HG02938 (cell line): ENCODE results near the gene SLC35E2B.
"Not testable (repeated sequence)": the region's sequence is repeated elsewhere in the genome, so short reads cannot be mapped to it uniquely, and the experiment has no call there.

Experiments
- ATAC-seq: cut with Tn5 transposase; IDR thresholded peaks from one replicate; pipeline ENCODE4 v1.9.1; 2021; ENCODE audit warnings: mild to moderate bottlenecking, moderate library complexity; ENCODE audit not compliant: unreplicated experiment

Gene SLC35E2B

DNA sequence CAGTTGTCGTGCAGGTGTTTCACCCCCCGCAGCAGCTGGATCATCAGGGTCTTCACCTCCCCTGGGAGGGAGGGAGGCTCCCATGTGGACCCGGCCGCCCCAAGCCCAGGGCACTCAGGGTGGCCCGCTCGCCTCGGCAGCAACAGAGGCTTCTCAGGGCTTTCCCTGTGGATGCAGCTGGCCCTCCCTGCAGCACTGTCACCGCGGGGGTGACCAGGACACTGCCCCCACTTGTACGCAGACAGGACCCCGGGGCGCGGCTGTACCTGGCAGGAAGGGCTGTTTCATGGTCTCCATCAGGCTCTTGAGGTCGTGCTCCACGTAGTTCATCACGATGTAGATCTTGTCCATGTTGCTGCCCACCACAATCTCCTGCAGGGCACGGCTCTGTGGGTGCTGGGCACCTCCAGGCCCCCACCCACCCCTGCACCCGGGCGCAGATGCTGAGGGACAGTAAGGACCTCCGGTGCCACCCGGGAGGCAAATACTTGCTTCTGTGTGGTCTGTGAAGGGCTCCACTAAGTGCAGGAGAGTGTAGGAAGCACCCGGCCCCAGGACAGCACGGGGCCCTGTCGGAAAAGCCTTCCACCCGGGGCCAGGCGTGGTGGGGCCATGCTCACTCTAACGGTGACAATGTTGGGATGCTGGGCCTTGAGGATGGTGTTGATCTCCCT lies 11.8 kb upstream of the SLC35E2B start:
- not testable (repeated sequence) for ATAC-seq

DNA sequence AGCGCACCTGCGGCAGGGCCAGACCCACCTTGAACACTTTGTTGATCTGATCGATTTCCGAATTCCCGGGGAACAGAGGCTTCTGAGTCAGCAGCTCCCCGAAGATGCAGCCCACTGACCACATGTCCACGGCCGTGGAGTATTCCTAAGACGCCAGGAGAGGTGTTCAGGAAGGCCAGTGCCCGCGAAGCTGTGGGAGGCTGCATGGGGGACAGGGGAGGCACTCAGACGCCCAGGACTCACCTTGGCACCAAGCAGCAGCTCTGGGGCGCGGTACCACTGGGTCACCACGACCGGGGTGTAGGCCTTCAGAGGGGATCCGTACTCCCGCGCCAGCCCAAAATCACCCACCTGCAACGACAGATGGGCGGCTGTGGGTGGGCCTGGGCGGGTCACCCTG lies 11.2 kb upstream of the SLC35E2B start:
- ATAC-seq, result no peak

DNA sequence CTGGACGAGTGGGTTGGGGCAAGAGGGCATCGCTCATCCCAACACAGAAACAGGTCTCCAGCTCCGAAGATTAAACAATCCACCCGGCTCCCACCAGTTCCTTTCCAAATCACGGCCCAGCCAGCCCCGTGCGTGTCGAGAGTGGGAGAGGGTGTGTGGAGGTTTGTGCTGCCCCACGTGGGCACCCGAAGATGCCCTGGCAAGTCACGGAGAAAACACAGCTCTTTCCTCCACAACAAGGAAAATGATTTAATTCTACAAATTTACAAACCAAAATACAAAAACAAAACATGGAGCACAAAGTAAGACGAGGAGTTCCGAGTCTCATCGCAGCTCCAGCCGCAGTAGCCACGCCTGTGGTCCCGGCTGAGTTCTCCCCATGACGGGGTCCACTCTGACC lies 9.9 kb upstream of the SLC35E2B start:
- not testable (repeated sequence) for ATAC-seq

DNA sequence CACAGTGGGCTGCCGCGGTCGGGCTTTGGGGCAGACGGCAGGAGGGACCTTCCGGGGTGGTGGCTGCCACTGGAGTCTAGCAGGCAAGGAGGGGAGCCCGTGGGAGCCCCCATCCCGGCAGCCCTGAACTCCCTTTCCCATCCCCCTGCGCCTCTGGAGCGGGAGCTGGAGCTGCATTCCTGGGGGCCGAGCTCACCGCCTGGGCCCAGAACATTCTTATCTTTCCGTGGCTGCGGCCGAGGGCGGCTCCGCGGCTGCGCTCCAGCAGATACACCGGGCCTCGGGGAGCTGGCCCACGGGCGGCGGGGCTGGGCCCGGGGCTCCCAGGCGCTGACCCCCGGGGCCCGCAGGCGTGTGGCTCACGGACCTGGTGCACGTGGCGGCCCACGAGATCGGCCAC lies 8.0 kb upstream of the SLC35E2B start:
- ATAC-seq, result not testable (repeated sequence)

DNA sequence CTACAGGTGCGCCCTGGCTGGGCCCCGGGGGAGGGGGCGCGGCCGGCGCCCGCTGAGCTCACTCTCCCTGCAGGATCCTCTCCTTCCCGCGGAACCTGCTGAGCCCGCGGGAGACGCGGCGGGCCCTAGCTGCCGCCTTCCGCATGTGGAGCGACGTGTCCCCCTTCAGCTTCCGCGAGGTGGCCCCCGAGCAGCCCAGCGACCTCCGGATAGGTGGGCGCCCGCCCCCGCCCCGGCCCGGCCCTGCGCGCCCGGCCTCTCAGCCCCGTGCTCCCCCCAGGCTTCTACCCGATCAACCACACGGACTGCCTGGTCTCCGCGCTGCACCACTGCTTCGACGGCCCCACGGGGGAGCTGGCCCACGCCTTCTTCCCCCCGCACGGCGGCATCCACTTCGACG lies 7.5 kb upstream of the SLC35E2B start:
- not testable (repeated sequence) for ATAC-seq

DNA sequence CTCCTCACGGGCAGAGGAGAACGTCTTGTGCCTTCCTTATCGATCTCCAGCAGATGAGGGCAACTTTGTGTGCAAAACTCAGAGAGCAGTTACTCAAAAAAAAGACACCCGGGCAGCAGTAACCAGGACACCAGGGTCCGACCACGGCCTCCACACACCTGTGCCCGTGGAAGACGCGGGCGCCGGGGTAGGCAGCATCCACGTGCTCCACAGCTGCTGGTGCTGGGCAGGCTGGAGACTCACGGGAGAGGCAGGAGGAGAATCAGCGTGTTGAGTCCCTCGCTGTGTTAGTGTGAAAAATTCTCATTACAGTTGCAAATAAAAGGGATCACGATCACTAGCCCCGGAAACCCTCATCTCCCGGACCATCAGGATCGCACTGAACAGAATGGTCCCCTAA lies 6.5 kb upstream of the SLC35E2B start:
- not testable (repeated sequence) for ATAC-seq

DNA sequence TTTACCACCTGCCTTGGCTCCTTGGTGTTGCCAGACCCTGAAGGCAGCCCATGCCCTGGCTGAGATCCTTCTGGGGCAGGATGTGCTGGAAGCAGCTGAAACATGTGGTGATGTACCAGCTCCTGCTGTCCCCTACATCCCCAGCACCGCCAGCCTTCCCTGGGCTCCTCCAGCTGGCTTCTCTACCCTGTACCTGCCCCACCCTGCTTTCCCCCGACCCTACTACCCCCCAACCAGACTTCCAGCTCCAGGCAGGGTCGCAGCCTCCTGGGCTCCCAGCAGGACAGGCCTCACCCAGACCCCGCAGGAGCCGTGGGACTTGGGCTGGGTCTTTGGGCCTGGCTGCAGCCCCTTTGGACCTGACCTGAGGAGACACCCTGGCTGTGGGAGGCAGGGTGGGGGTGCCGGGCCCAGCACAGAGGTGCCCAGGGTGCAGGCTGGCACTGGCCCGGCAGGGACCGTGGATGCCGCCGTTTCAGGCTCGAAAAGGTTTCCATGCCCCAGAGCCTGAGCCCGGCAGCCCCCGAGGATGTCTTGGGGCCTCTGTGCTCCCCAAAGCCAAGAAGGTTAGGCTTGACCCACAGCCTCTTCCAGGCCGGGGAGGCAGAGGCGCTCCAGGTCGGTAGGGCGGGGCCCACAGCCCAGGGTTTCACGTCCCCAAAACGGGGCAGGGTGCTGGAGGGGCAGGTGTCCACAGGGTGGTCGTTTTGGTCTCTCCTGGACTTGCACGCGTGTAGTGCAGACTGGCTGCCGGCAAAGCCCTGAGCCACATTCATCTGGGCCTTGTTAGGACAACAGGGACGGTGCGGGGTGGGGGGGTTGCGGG lies 5.0 kb upstream of the SLC35E2B start:
- ATAC-seq, result not testable (repeated sequence)

DNA sequence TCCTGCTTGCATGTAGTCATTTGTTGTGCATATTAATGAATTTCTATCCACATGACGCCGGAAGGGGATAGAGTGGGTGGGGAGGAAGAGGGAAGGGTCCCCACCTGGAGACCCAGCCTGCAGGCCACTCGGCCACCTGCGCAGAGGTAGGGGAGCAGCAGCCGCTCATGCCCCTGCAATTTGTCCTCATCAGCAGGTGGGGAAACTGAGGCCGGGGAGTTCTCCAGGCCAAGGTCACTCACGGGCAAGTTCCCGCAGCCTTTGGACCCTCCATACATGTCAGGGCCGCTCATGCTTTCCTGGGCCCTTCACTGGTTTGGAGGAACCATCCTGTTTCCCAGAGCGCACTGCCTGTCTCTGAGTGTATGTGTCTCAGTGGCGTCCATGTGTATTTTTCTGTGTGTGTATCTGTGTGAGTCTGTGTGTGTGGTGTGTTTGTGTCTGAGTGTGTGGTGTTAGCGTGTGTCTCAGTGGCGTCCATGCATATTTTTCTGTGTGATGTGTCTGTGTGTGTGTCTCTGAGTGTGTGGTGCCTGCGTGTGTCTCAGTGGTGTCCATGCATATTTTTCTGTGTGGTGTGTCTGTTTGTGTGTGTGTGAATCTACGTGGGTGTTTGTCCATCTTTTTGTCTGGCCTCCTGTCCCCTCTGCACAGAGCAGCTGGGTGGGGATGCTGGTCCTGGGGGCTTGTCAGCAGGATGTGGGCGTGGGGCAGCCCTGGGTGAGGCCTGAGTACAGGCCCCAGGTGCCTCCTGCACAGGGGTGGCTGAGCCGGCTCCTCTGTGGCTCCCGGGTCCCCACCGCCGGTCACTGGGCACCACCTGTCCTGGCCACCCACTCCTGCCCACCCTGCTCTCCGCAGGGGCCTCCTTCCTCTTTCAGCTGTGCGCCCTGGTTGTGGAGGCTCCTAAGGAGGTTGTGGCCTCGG lies 4.1 kb upstream of the SLC35E2B start:
- not testable (repeated sequence) for ATAC-seq

DNA sequence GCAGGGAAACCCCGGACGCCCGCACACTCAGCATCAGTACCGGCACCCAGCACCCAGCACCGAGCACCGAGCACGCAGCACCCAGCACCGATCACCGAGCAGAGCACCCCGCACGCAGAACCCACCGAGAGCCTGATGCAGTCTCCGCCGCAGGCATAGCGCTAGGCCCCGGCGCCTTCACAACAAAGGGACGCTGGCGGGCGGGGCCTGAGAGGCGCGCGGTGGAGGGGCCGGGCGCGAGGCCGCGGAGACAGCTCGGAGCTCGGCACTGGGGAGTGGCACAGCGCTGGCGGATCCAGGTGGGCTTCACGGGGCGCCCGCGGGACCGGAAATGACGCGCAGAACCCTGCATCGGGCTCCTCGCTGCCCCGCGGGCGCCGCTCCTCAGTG lies 276 bp downstream of the SLC35E2B start:
- ATAC-seq, result peak; percentile 34

DNA sequence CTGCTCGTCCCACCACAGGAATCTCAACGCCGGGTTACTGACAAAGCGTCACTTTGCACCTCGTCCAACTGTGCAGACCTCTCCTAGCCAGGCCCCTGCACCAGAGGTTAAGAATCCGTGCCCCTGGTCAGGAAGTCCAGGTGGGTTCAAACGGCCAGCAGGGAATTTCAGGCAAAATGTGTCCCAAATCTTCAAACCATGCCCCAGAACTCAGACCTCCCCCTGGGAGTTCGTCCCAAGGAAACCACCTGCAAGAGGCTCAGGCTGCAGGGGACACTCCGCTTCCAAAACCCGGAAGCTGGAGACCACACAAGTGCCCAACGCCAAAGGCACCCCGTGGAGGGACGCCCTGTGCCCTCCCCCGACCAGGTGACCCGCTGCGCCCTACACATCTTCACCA lies 1.2 kb downstream of the SLC35E2B start:
- not testable (repeated sequence) for ATAC-seq

DNA sequence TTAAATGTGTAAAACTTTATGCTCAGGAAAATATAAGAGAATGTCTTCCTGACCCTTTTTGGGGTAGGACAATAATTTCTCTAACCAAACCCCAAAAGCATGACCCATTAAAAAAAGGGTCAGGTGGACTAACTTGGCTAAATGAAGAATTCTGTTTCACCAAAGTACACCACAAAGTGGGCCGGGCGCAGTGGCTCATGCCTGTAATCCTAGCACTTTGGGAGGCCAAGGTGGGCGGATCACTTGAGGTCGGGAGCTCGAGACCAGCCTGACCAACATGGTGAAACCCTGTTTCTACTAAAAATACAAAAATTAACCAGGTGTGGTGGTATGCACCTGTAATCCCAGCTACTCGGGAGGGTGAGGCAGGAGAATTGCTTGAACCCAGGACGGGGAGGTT lies 3.1 kb downstream of the SLC35E2B start:
- ATAC-seq, result not testable (repeated sequence)

DNA sequence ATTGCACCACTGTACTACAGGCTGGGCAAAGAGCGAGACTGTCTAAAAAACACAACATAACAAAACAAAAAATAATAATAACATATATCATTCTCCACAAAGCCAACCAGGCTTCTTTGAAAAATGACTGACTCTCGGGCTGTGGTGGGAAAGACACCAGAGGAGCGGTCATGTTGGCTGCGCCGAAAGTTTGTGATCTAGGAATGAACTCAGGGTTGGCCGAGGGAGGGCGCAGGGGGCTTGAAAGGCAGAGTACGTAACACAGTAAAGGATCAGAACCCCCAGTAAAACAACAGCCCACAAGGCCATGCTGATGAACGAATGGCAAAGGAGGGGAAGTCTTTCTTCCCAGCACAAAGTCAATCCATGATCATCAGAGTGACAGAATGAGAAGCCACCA lies 4.7 kb downstream of the SLC35E2B start:
- ATAC-seq, result no peak

DNA sequence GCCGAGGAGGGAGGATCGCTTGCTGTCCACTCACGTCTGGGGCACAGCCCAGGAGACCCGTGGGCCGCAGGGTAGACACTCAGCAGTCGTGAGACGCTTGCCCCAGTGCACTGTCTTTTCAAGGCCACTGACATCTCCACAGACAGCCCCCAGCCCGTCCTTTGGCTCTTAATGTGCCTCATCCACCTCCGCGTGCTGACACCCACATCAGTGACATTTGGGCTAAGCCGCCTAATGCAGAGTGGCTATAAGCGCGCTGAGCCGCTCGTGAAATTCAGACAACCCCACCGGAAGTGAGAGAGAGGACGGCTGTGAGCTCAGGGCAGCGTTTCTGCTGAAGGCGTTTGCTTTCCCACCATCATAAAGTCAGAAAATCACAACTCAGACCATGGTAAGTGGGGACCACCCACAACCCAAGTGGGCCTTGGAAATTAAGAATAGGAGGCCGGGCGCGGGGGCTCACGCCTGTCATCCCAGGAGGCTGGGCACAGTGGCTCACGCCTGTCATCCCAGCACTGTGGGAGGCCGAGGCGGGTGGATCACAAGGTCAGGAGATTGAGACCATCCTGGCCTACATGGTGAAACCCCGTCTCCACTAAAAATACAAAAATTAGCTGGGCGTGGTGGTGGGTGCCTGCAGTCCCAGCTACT lies 8.4 kb downstream of the SLC35E2B start:
- ATAC-seq, result no peak

DNA sequence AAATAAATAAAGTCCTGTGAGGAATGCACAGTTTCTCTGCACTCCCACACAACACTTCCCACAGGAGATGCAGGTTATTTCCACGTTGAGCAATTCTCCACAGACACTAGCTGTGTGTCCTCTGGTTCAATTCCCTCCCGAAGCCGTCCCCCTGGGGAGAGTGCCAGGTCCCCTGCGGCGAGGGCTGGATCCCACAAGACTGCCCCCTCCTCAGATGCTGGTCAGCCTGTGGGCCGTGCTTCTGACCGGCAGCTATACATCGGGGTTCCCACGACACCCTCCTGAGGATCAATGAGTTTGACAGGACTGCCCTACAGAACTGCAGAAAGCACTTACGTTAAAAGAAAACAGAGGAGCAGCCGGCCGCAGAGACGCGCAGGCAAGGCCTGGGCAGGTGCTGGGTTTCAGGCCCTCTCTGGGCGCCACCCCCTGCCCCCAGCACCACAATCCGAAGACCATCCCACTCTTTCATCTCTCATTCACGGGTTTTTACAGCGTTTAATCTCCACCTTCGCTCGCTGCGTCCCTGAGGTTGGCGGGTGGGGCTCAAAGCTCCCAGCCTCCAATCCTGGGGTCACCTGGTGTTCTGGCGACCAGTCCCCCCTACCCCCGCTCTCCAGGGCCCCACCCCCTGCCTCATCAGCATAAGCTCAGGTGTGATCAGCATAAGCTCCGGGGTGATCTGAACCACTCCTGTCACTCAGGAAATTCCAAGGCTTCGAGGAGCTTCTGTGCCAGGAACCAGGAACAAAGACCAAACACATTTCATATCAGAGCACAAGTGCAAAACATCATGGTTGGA lies 9.3 kb downstream of the SLC35E2B start:
- no peak for ATAC-seq

DNA sequence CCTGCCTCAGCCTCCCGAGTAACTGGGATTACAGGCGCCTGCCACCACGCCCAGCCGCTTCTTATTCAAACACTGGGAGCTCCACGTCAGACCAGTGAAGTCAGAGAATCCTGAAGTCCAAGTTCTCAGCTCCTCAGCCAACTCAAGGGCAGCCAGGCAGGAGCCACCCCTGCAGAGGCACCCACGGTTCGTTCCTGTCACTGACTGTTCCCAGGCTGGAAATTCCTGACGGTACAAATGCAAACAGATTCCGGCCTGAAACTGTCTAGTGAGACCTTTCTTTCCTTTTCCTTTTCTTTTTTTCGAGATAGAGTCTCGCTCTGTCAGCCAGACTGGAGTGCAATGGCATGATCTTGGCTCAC lies 11.7 kb downstream of the SLC35E2B start:
- ATAC-seq, result no peak

DNA sequence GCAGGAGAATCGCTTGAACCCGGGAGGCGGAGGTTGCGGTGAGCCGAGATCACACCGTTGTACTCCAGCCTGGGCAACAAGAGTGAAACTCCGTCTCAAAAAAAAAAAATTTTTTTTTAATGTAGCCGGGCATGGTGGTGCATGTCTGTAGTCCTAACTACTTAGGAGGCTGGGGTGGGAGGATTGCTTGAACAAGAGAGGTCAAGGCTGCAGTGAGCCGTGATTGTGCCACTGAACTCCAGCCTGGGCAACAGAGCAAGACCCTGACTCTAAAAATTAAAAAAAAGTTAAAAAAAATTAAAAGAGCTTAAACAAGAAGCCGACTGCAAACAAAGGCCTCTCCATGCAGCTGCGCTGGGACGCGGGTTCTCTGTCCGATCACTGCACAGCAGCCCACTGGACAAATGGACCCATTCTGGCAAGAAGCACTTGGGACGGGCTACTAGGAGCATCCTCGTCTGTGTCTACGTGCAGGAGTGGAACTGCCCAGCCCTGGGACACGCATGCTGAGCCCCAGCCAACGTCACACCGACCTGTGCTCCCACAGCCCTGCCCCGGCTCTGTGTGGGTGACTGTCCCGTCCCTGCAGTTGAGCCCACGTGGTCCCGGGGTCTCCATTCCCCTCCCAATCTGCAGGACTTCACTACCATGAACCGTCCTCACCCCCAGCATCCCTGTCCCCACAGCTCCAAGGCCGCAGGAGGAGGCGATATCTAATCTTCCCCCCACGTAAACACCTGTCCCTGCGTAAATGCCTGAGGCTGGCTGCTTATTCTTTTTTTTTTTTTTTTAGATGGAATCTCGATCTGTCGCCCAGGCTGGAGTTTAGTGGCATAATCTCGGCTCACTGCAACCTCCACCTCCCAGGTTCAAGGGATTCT lies 12.3 kb downstream of the SLC35E2B start:
- no peak for ATAC-seq

DNA sequence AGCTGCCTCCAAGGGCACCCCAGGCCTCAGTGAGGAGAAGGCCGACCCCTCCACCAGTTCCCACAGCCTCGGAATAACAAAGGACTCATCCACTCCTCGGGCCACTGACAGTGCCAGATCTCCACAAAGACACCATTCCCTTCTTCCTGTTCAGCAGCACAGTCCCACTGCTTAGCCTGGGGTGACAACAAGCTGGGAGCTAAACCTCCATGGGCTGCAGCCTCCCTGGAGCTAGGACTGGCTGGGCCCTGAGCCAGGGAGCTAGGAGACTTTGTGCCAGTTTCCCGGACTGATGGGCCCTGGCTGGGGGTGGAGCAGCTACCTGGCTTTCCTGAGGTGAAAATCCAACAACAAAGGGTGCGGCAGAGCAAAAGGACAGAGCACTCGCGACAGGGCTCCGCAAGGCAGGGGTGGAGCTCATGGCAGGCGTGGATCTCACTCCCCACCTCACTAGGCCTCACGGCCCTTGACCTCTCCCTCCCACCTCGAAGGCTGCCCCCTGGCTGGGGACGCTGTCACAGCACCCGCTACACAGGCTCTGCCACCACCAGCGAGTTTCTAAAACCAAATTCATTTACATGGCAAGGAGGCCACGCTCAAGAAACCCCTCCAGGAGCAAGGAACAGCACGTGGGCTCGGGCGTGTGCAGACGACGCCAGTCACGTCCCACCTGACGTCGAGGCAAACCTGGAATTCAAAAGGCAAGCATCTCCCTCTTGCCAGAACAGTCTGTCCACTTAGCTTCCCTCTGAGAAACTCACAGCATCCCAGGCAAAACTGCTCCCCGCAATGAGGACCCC lies 13.8 kb downstream of the SLC35E2B start:
- no peak for ATAC-seq
